GM12878 (cell line): ENCODE measurements around the gene ASB7. TPM values are rescaled to one million over a fixed set of nuclear protein-coding genes. Genes with fewer than 3 reads are reported as not detected.

Experiments used
- ATAC-seq: fragments of 200-7000 bp; cut with Tn5 transposase; 3 replicates; pipeline ENCODE4 v1.9.1; 2020; ENCODE audit warnings: mild to moderate bottlenecking, moderate library complexity
- BruUV-seq: library from RNA; stranded (reverse); fragments of 400-500 nt; replicated peaks from 2 replicates; lab custom pipeline; 2021; lab: Mats Ljungman, UMichigan
- CTCF ChIA-PET: fragments of 300-600 bp; sonication (Branson Sonifier 250); formaldehyde crosslinking; extraction: SDS; loops from one replicate; lab custom pipeline; 2021; ENCODE audit warnings: inconsistent platforms; lab: Yijun Ruan, JAX
- POLR2A ChIA-PET: fragments of 350-600 bp; formaldehyde crosslinking; extraction: SDS; loops from one replicate; lab custom pipeline; 2021; ENCODE audit warnings: inconsistent platforms; lab: Charles Lee
- RAD21 ChIA-PET: fragments of 300-600 bp; sonication (Branson Sonifier 250); formaldehyde crosslinking; loops from one replicate; lab custom pipeline; 2023; ENCODE audit warnings: antibody characterized with exemption; ENCODE audit not compliant: unreplicated experiment; lab: Charles Lee
- SMC1A ChIA-PET: fragments of 300-600 bp; sonication (Branson Sonifier 250); formaldehyde crosslinking; loops from one replicate; lab custom pipeline; 2023; ENCODE audit not compliant: unreplicated experiment, uncharacterized antibody; lab: Charles Lee
- DNase-seq: peaks from one replicate; pipeline ENCODE4 v3.0.0-alpha.2; 2011; ENCODE audit warnings: low read depth, low spot score
- FAIRE-seq: peaks from 3 replicates; lab custom pipeline; 2011; peaks lifted over from hg19 to GRCh38; lab: Jason Lieb, UNC
- H2AFZ ChIP-seq: 2 replicates; pipeline ENCODE4 v1.6.0; 2011; ENCODE audit warnings: low read depth, low read length, control low read depth; ENCODE audit not compliant: control insufficient read depth
- H3K27ac ChIP-seq: 2 replicates; pipeline ENCODE4 v1.5.1; 2011; ENCODE audit warnings: control low read depth; ENCODE audit not compliant: control insufficient read depth, insufficient read depth
- H3K27me3 ChIP-seq, 2 experiments: replicated peaks in 1 of 2; 2 replicates each; pipeline versions ENCODE4 v1.6.0 to v1.6.1; 2011; ENCODE audit warnings: low read length in 1 of 2; ENCODE audit not compliant: control insufficient read depth in 2 of 2, insufficient read depth in 2 of 2
- H3K36me3 ChIP-seq, 2 experiments: 2 replicates each; pipeline ENCODE4 v1.5.1; 2011; ENCODE audit warnings: low read length in 1 of 2; ENCODE audit not compliant: control insufficient read depth in 2 of 2, insufficient read depth in 2 of 2
- H3K4me1 ChIP-seq: 2 replicates; pipeline ENCODE4 v1.6.1; 2011; ENCODE audit warnings: mild to moderate bottlenecking, low read length, moderate library complexity, mixed read lengths; ENCODE audit not compliant: control insufficient read depth, insufficient read depth
- H3K4me2 ChIP-seq: 2 replicates; pipeline ENCODE4 v1.6.0; 2011; ENCODE audit warnings: control low read depth; ENCODE audit not compliant: control insufficient read depth, insufficient read depth
- H3K4me3 ChIP-seq: fragments of 200-600 bp; sonication (generic); 2 replicates; pipeline ENCODE4 v1.5.1; 2016
- H3K79me2 ChIP-seq: 2 replicates; pipeline ENCODE4 v1.6.0; 2011; ENCODE audit warnings: low read length; ENCODE audit not compliant: control insufficient read depth, insufficient read depth
- H3K9ac ChIP-seq: 2 replicates; pipeline ENCODE4 v1.8.0; 2011; ENCODE audit warnings: low read length, control low read depth, mixed read lengths; ENCODE audit not compliant: control insufficient read depth, insufficient read depth
- H3K9me3 ChIP-seq: replicated peaks from 3 replicates; pipeline ENCODE4 v1.5.1; 2011; ENCODE audit warnings: mild to moderate bottlenecking, low read length; ENCODE audit not compliant: control insufficient read depth, insufficient read depth
- H4K20me1 ChIP-seq: 2 replicates; pipeline ENCODE4 v1.6.0; 2011; ENCODE audit not compliant: control insufficient read depth, insufficient read depth
- ATF3 ChIP-seq: IDR thresholded peaks from 2 replicates; pipeline ENCODE4 v1.6.1; 2011; ENCODE audit warnings: low read depth, mild to moderate bottlenecking, low read length, moderate library complexity, borderline replicate concordance; ENCODE audit errors: extremely low read depth
- BACH1 ChIP-seq: fragments of 450-650 bp; IDR thresholded peaks from 2 replicates; pipeline ENCODE4 v1.6.1; 2017; ENCODE audit warnings: mild to moderate bottlenecking, borderline replicate concordance
- BRCA1 ChIP-seq: IDR thresholded peaks from 2 replicates; pipeline ENCODE4 v1.6.1; 2011; ENCODE audit warnings: low read depth, low read length, improper control_type of control experiment
- CBFB ChIP-seq: IDR thresholded peaks from 2 replicates; pipeline ENCODE4 v1.6.1; 2016; ENCODE audit warnings: antibody characterized with exemption, low read depth
- CBX5 ChIP-seq: sonication (generic); IDR thresholded peaks from 2 replicates; pipeline ENCODE4 v1.6.1; 2016; ENCODE audit warnings: low read depth, moderate library complexity, mild to moderate bottlenecking, inconsistent platforms
- FOS ChIP-seq: IDR thresholded peaks from 3 replicates; pipeline ENCODE4 v1.6.1; 2011; ENCODE audit warnings: borderline replicate concordance; ENCODE audit not compliant: insufficient read length; ENCODE audit errors: extremely low read depth
- GABPA ChIP-seq: IDR thresholded peaks from 2 replicates; pipeline ENCODE4 v1.6.1; 2014; ENCODE audit warnings: antibody characterized with exemption, low read depth, mild to moderate bottlenecking, inconsistent platforms
- IRF3 ChIP-seq: fragments of 450-650 bp; IDR thresholded peaks from 2 replicates; pipeline ENCODE4 v1.6.1; 2014; ENCODE audit warnings: mild to moderate bottlenecking
- IRF4 ChIP-seq: IDR thresholded peaks from 2 replicates; pipeline ENCODE4 v1.6.1; 2011; ENCODE audit warnings: low read depth, low read length
- LARP7 ChIP-seq: fragments of 450-650 bp; IDR thresholded peaks from 2 replicates; pipeline ENCODE4 v1.6.1; 2017; ENCODE audit warnings: mild to moderate bottlenecking
- PRDM15 ChIP-seq: fragments of 450-650 bp; formaldehyde crosslinking; IDR thresholded peaks from 2 replicates; pipeline ENCODE4 v1.4.0; 2020; ENCODE audit warnings: mild to moderate bottlenecking, moderate library complexity
- RAD51 ChIP-seq: fragments of 450-650 bp; IDR thresholded peaks from 2 replicates; pipeline ENCODE4 v1.6.1; 2016; ENCODE audit warnings: moderate library complexity, mild to moderate bottlenecking, inconsistent platforms
- SMAD1 ChIP-seq: fragments of 450-650 bp; IDR thresholded peaks from 2 replicates; pipeline ENCODE4 v1.6.1; 2018; ENCODE audit warnings: mild to moderate bottlenecking, low read depth; ENCODE audit not compliant: partially characterized antibody
- SREBF1 ChIP-seq: IDR thresholded peaks from 2 replicates; pipeline ENCODE4 v1.6.1; 2012; ENCODE audit warnings: mild to moderate bottlenecking, low read length
- SUZ12 ChIP-seq: fragments of 200-600 bp; sonication (generic); IDR thresholded peaks from one replicate; pipeline ENCODE4 v1.6.1; 2018; ENCODE audit warnings: antibody characterized with exemption, mild to moderate bottlenecking; ENCODE audit not compliant: unreplicated experiment
- WGBS: methylation state at CpG from one replicate; pipeline ENCODE4 v1.1.6; 2016; ENCODE audit warnings: low lambda C conversion rate; ENCODE audit not compliant: insufficient replicate concordance, insufficient coverage; ENCODE audit errors: missing lambda C conversion rate; 5-methylcytosine and 5-hydroxymethylcytosine counted together
- in situ Hi-C: fragments of 300-500 bp; cut with MboI; formaldehyde crosslinking; loops from 9 replicates; pipeline ENCODE4 v1.14.3; 2018; ENCODE audit warnings: mixed read lengths
- intact Hi-C: fragments of 100-400 bp; cut with micrococcal nuclease; formaldehyde crosslinking; loops from one replicate; pipeline ENCODE4 v1.14.2; 2022; ENCODE audit not compliant: unreplicated experiment
- polyA plus RNA-seq, 11 experiments: library from polyadenylated mRNA; depleted of rRNA in 4 of 11; unstranded in 6 of 11; stranded (reverse) in 5 of 11; fragments of >200 nt; fragmentation: Nextera tagmentation in 4 of 11; fragmentation: Illumina TruSeq in 1 of 11; extraction: Ambion mirVana in 4 of 11; extraction: Trizol in 1 of 11; gene quantifications; 1 replicate in 1 of 11; 2 replicates in 10 of 11; pipeline versions ENCODE4 v1.2.1 to v1.2.3, GENCODE V29; 2011 to 2016; ENCODE audit warnings: inconsistent platforms in 2 of 11, missing spikeins in 2 of 11, low read depth in 1 of 11
- total RNA-seq, 4 experiments: library from RNA; depleted of rRNA in 3 of 4; stranded (reverse); fragments of >200 nt in 3 of 4; fragmentation: Illumina TruSeq in 1 of 4; extraction: Trizol in 1 of 4; gene quantifications; 2 replicates each; pipeline versions ENCODE4 v1.2.1 to v1.2.3, GENCODE V29; 2013 to 2021

The ASB7 gene
- total and polyA plus RNA-seq, 10 of the 15 experiments (the other 5 are each of a cell fraction or from before 2014, with no cell fraction given): 2.7 to 13.9 (median 8.6) TPM

- no peaks in the 10 kb centered on the region for H3K9me3 ChIP-seq
- WGBS: 97% methylated on average over 5 of the region's 5 CpGs
- no peak overlapping the region for H3K27ac ChIP-seq
- ChIA-PET SMC1A (no interaction called here), RAD21 (no interaction called here), CTCF (no interaction called here), POLR2A (no interaction called here)
- H3K79me2 ChIP-seq: no peaks in the 10 kb centered on the region; the same call in none of the 2 replicates
- H3K4me3 ChIP-seq: no peak overlapping the region
- no peaks in the 10 kb centered on the region for H3K4me1 ChIP-seq
- TF ChIP-seq SUZ12 (no peak), LARP7 (no peak), FOS (no peak)
- H3K36me3 ChIP-seq: no peaks in the 10 kb centered on the region; a peak in 1 of 4 replicates
- H3K27me3 ChIP-seq: no peaks in the 10 kb centered on the region
- H4K20me1 ChIP-seq: 0 out of 2 replicates have a peak, but pooled peaks cover 3% of the 10 kb centered on the region
- intact Hi-C loops: no loop called here
- in situ Hi-C loops: no loop called here
- no TSS peak for BruUV-seq
- no peak overlapping the region for H3K4me2 ChIP-seq
- no peak overlapping the region for H3K9ac ChIP-seq
- H2AFZ ChIP-seq: no peak overlapping the region
- DNase-seq (no peak), ATAC-seq (no peak), FAIRE-seq (no peak)
These were observed 43.3 kb downstream of the ASB7 start for GRCh38 chr15:100645671-100646070.

- Histone ChIP-seq H3K27ac (no peak overlapping the region), H3K27me3 (no peaks in the 10 kb centered on the region), H3K4me1 (no peaks in the 10 kb centered on the region), H3K4me2 (no peak overlapping the region), H3K79me2 (no peaks in the 10 kb centered on the region), H4K20me1 (no peaks in the 10 kb centered on the region), H2AFZ (no peak overlapping the region), H3K9me3 (no peaks in the 10 kb centered on the region), H3K36me3 (peaks cover 0 to 4% of the 10 kb centered on the region in 2 experiments; a peak in 1 of 4 replicates), H3K4me3 (no peak overlapping the region), H3K9ac (no peak overlapping the region)
- ChIA-PET POLR2A (no interaction called here), RAD21 (no interaction called here), SMC1A (no interaction called here), CTCF (interaction anchor here (0.6 kb wide), 2 partner anchors 224 to 440 kb away, joined by 3 to 4 read pairs; no protein-coding TSS in a partner anchor)
- no peak for FAIRE-seq
- in situ Hi-C loops: no loop called here
- no peak for DNase-seq
- no peak for ATAC-seq
- intact Hi-C loops: no loop called here
- BruUV-seq: no TSS peak
- over 99% methylated on average over 8 of the region's 8 CpGs for WGBS
- TF ChIP-seq ATF3 (no peak), CBX5 (no peak), RAD51 (no peak), BACH1 (no peak), IRF3 (no peak), CBFB (no peak), IRF4 (no peak), GABPA (no peak), SREBF1 (no peak), BRCA1 (no peak), PRDM15 (no peak), SMAD1 (no peak)
These were observed 46.6 kb downstream of the ASB7 start for GRCh38 chr15:100648951-100649350.
